ENCODE measurements around the gene SEMA3G.

SEMA3G gene

DNA sequence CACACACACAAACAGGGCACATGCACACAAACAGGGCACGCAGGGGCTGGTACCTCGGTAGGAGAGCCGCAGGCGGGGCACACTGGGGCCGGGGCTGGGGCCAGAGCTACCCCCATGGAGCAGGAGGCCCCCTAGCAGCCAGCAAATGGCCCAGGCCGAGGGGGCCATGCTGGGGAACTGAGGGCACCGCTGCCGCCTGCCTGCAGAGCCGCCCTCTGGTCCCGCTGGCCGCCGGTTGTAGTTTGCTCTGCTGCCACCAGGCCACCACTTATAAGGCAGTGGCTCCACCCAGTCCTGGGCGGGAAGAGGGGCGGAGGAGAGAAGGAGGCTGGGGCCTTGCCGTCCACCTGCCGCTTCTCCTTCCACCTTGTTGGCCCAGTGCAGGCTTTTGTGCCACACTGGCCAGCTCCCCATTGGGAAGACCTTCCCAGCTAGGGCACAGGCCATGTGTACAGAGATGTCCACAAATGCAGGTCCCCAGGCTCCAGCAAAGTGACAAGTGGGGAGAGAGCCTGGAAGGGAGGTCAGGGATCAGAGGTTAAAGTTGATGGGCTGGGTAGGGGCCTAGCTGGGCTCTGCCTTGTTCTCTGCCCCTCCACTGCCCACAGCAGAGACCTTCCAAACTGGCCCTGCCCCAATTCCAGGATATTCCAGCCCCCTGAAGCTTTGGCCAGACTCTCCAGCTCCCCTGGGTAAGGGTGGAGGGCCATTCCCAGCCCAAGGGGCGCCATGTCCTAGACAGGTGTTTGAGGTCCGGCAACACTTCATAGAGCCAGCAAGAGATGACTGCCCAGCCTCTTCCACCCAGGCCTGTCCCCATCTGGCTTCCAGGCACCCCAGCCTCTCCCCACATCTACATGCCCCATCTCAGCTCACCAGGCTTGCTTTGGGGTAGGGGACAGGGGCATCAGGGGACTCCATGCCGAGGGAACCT is at the start of gene SEMA3G:
Gene SEMA3G (minus strand): TSS at position 244 of the 934 bp plus-strand sequence. CDS start 76 bp downstream, at position 168.
- H3K4me3 ChIP-seq (ENCODE audit: low read depth, low read length): no peak within 1 kb of the TSS
- TF ChIP-seq, protein P1, sequence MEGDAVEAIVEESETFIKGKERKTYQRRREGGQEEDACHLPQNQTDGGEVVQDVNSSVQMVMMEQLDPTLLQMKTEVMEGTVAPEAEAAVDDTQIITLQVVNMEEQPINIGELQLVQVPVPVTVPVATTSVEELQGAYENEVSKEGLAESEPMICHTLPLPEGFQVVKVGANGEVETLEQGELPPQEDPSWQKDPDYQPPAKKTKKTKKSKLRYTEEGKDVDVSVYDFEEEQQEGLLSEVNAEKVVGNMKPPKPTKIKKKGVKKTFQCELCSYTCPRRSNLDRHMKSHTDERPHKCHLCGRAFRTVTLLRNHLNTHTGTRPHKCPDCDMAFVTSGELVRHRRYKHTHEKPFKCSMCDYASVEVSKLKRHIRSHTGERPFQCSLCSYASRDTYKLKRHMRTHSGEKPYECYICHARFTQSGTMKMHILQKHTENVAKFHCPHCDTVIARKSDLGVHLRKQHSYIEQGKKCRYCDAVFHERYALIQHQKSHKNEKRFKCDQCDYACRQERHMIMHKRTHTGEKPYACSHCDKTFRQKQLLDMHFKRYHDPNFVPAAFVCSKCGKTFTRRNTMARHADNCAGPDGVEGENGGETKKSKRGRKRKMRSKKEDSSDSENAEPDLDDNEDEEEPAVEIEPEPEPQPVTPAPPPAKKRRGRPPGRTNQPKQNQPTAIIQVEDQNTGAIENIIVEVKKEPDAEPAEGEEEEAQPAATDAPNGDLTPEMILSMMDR (conservative IDR thresholded peaks at IDR 0.05; ENCODE audit: low read depth, low read length): peak; percentile 62
- peak; percentile 65 for DNase-seq (ENCODE audit: low read depth)

DNA sequence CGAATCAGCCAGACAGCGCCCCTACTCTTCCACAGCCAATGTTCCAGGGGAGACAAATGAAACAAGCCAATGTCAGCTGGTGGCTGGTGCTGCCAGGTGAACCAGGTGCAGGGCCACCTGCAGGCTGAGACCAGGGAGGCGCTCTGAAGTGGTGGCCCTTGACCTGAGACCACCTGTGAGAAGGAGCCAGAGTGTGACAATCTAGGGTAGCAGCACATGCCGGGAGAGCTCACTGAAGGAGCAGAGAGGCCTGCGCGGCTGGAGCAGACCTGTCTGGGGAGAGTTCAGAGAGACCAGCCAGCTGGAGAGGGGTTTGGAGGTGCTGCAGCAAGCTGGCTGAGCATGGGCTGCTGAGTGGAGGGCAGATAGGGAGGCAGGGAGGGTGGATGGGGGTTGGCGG is 49.5 kb upstream of the SEMA3G start:
- DNase-seq (ENCODE audit: low read depth): no peak
- H3K4me3 ChIP-seq (ENCODE audit: low read depth, low read length): no peak overlapping the region
- TF ChIP-seq, protein P1 (conservative IDR thresholded peaks at IDR 0.05; ENCODE audit: low read depth, low read length): no peak

DNA sequence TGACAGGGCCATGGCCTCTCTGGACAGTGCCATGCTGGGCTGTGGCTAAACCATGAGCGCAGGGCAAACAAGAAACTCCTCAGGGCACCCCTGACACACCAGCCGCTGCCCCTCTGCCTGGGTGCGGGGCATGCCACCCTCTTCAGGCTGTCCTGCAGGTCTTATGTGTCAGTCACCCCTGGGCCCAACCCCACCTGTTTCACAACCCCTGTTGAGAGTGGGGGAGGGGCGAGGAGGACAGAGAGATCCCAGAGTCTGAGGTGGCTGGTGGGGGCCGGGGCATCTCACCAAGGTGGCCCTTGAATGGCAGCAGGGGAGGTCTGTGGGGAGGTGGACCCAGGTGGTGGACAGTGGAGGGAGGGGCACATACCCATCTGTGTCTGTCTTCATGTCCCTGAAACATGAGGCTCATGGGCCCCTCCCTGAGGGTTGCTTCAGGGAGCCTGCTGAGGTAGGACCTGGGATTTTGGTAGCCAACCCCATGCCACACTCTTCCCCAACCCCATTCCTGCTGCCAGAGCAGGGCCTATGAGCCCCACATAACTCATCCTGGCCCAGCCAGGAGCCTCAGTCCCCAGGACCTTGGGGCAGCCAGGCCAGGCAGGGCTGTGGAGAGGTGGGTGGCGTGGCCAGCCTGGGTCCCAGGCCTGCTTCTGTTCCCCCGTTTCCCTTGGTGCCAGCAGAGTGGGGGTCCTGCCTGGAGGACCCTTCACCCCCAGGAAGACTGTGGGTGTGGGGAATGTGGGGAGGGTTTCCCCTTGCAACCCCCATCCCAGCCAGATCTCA is 48.5 kb upstream of the SEMA3G start:
- no peak overlapping the region for H3K4me3 ChIP-seq (ENCODE audit: low read depth, low read length)
- TF ChIP-seq, protein P1 (conservative IDR thresholded peaks at IDR 0.05; ENCODE audit: low read depth, low read length): no peak
- DNase-seq (ENCODE audit: low read depth): no peak

DNA sequence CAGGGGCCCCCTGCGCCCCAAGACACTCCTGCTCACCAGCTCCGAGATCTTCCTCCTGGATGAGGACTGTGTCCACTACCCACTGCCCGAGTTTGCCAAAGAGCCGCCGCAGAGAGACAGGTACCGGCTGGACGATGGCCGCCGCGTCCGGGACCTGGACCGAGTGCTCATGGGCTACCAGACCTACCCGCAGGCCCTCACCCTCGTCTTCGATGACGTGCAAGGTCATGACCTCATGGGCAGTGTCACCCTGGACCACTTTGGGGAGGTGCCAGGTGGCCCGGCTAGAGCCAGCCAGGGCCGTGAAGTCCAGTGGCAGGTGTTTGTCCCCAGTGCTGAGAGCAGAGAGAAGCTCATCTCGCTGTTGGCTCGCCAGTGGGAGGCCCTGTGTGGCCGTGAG is 47.2 kb upstream of the SEMA3G start:
- TF ChIP-seq, protein P1 (conservative IDR thresholded peaks at IDR 0.05; ENCODE audit: low read depth, low read length): no peak
- no peak overlapping the region for H3K4me3 ChIP-seq (ENCODE audit: low read depth, low read length)
- no peak for DNase-seq (ENCODE audit: low read depth)

DNA sequence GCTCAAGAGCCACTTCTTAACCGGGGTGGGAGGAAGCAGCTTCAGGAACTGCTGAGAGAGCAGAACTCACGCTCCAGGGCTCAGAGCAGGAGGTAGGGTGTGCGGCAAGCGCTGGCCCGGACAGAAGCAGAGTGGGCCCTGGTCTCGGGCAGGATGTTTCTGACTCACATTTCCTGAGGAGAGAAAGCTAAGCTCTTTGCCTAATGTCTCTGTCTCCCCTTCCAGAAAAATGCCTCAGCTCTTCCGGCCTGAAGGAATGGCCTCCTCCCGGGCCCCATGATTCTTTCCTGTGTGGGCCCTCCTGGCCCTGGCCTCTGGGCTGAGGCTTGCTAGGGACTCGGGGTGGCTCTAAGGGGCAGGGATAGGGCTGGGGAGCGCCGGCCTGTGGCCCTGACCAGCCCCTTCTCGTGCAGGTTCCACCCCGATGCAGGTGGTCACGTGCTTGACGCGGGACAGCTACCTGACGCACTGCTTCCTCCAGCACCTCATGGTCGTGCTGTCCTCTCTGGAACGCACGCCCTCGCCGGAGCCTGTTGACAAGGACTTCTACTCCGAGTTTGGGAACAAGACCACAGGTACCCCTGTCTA is 46.1 kb upstream of the SEMA3G start:
- peak; percentile 84 for DNase-seq (ENCODE audit: low read depth)
- no peak overlapping the region for H3K4me3 ChIP-seq (ENCODE audit: low read depth, low read length)
- TF ChIP-seq, protein P1 (conservative IDR thresholded peaks at IDR 0.05; ENCODE audit: low read depth, low read length): no peak

DNA sequence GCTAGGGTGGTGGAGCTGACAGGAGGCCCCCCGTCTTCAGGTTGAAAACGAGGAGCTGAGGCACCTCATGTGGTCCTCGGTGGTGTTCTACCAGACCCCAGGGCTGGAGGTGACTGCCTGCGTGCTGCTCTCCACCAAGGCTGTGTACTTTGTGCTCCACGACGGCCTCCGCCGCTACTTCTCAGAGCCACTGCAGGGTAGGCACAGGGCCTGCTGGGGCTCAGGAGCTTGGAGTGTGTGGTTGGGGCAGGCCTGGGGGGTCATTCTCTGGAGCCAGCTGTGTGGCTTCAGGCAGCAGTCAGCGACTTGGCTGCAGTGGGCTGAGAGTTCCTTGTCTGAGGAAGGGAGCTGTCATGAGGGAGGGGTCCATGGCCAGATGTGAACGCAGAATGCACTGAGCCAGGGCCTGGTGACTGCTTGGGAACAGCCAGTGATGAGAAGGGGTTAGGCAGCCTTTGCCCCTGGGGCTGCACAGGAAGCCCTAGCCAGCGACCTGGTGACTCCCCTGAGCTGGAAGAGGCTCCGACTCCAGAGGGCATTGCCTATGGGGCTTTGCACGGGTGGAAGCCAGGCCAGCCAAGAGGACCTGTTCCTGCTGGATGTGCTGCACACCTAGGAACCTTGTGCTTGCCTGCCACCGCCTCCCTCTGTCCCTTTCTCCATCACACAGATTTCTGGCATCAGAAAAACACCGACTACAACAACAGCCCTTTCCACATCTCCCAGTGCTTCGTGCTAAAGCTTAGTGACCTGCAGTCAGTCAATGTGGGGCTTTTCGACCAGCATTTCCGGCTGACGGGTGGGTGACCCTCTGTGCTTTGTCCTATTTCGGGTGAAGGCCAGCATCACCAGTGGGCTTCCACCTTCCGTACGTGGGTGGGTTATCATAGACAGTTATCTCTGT is 45.4 kb upstream of the SEMA3G start:
- TF ChIP-seq, protein P1 (conservative IDR thresholded peaks at IDR 0.05; ENCODE audit: low read depth, low read length): no peak
- no peak for DNase-seq (ENCODE audit: low read depth)
- H3K4me3 ChIP-seq (ENCODE audit: low read depth, low read length): no peak overlapping the region
